T-helper 2 cell treated with Interferon-gamma antibody and Interleukin-4, amounts not matched to agents 100 ng/mL and 5 ng/mL, for 36 hours (primary cell): ENCODE measurements around the gene NR3C2. TPM values are rescaled to one million over a fixed set of nuclear protein-coding genes. Genes with fewer than 3 reads are reported as not detected.

ENCODE experiments used
- intact Hi-C: fragments of 100-400 bp; cut with micrococcal nuclease; formaldehyde crosslinking; loops from one replicate; pipeline ENCODE4 v1.15.1; 2023
- total RNA-seq: library from RNA; stranded (reverse); gene quantifications from 2 replicates; pipeline ENCODE4 v1.2.3, GENCODE V29; 2022

The NR3C2 gene
- total RNA-seq, 1 donor from 2014 or later, result 0.23 TPM

- intact Hi-C loops, result no loop called here
These were observed 362.3 kb downstream of the NR3C2 start for GRCh38 chr4:148079961-148080360.

- intact Hi-C loops, result no loop called here
These were observed 364.2 kb downstream of the NR3C2 start for GRCh38 chr4:148078061-148078460.

- intact Hi-C loops, result no loop called here
These were observed 364.6 kb downstream of the NR3C2 start for GRCh38 chr4:148077581-148077980.

GRCh38 chr4:148076964-148077363 is 365.2 kb downstream of the NR3C2 start:
- intact Hi-C loops, result no loop called here

GRCh38 chr4:148075438-148075837 is 366.8 kb downstream of the NR3C2 start:
- intact Hi-C loops, result no loop called here

- intact Hi-C loops, result no loop called here
These were observed 367.8 kb downstream of the NR3C2 start for GRCh38 chr4:148074462-148074861.

- intact Hi-C loops, result no loop called here
These were observed 368.9 kb downstream of the NR3C2 start for GRCh38 chr4:148073349-148073748.

GRCh38 chr4:148072789-148073188 is 369.4 kb downstream of the NR3C2 start:
- intact Hi-C loops, result no loop called here

- intact Hi-C loops, result no loop called here
These were observed 371.2 kb downstream of the NR3C2 start for GRCh38 chr4:148071009-148071408.

GRCh38 chr4:148069895-148070178 is 372.4 kb downstream of the NR3C2 start:
- intact Hi-C loops, result no loop called here

- intact Hi-C loops, result no loop called here
These were observed 372.9 kb downstream of the NR3C2 start for GRCh38 chr4:148069086-148069894.

- intact Hi-C loops, result no loop called here
These were observed 373.9 kb downstream of the NR3C2 start for GRCh38 chr4:148068065-148068911.

- intact Hi-C loops, result no loop called here
These were observed 374.8 kb downstream of the NR3C2 start for GRCh38 chr4:148067301-148067916.

GRCh38 chr4:148065075-148065474 is 377.1 kb downstream of the NR3C2 start:
- intact Hi-C loops, result no loop called here

GRCh38 chr4:148064451-148064850 is 377.8 kb downstream of the NR3C2 start:
- intact Hi-C loops, result no loop called here

- intact Hi-C loops, result no loop called here
These were observed 379.8 kb downstream of the NR3C2 start for GRCh38 chr4:148062301-148062950.

- intact Hi-C loops, result loop anchor here (1.0 kb wide), 1 partner anchor 156 kb away; no protein-coding TSS in a partner anchor
These were observed 380.4 kb downstream of the NR3C2 start for GRCh38 chr4:148061795-148062194.

GRCh38 chr4:148061141-148061481 is 381.1 kb downstream of the NR3C2 start:
- intact Hi-C loops, result loop anchor here (1.0 kb wide), 1 partner anchor 156 kb away; no protein-coding TSS in a partner anchor

- intact Hi-C loops, result loop anchor here (1.0 kb wide), 2 partner anchors 8 to 157 kb away; no protein-coding TSS in a partner anchor
These were observed 381.7 kb downstream of the NR3C2 start for GRCh38 chr4:148060264-148061140.

- intact Hi-C loops, result loop anchor here (1.0 to 10.0 kb wide), 2 partner anchors 7 to 135 kb away; no protein-coding TSS in a partner anchor
These were observed 382.5 kb downstream of the NR3C2 start for GRCh38 chr4:148059617-148060180.
